Fibroblast of lung (primary cell): Measurements from ENCODE around the gene GNG3.

Experiments used
- CTCF ChIP-seq, 2 donors: IDR thresholded peaks in 1 of 2; conservative IDR thresholded peaks in 1 of 2; 1 replicate in 1 of 2; 2 replicates in 1 of 2; pipeline ENCODE4 v1.5.1; 2011 to 2012; ENCODE audit warnings: low read length in 2 of 2, control low read depth in 1 of 2, inconsistent platforms in 1 of 2, low read depth in 1 of 2, mild to moderate bottlenecking in 1 of 2
- EZH2 ChIP-seq: IDR thresholded peaks from 2 replicates; pipeline ENCODE4 v1.5.1; 2012; ENCODE audit warnings: low read length, control low read depth, mild to moderate bottlenecking; ENCODE audit errors: missing control alignments

- TF ChIP-seq CTCF (conservative IDR thresholded peaks at IDR 0.05 in 1 of 2, IDR thresholded peaks at IDR 0.05 in 1 of 2; ENCODE audit: low read depth in 1 of 2, low read length in 2 of 2) (no peak), EZH2 (no peak)
These were observed 8.0 kb downstream of the GNG3 start for GRCh38 chr11:62715150-62716130.
